ENCODE data around the gene KRT1.

- TF ChIP-seq EZH2 (IDR thresholded peaks at IDR 0.05; ENCODE audit: insufficient read depth, poor library complexity, severe bottlenecking): no peak
- no peak for TF ChIP-seq EZH2phosphoT487 (IDR thresholded peaks at IDR 0.05; ENCODE audit: insufficient read depth, low read depth)
Measured at GRCh38 chr12:52672321-52672933, 7.8 kb downstream of the KRT1 start.

Measured in GM23248 (cell line).